Measurements from ENCODE around the gene GDI1.

DNA sequence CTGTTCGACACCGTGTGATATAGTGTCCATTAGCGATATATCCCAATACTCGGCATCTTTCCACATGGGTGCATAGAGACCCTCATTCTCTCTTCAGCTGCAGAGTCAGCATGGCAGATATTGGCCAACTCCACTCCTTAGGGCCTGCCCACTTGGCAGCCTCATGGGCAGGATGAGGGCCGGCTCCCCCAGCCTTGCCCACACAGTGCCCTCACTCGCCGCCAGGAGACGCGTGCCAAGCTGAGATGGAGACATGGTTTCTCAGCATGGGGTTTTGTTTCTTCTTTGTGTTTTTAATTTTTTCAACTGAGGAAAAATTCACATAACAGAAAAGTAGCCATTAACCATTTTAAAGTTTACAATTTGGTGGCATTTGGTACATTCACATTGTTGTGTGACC is 15.9 kb downstream of the GDI1 start:
- TF ChIP-seq, protein P1, sequence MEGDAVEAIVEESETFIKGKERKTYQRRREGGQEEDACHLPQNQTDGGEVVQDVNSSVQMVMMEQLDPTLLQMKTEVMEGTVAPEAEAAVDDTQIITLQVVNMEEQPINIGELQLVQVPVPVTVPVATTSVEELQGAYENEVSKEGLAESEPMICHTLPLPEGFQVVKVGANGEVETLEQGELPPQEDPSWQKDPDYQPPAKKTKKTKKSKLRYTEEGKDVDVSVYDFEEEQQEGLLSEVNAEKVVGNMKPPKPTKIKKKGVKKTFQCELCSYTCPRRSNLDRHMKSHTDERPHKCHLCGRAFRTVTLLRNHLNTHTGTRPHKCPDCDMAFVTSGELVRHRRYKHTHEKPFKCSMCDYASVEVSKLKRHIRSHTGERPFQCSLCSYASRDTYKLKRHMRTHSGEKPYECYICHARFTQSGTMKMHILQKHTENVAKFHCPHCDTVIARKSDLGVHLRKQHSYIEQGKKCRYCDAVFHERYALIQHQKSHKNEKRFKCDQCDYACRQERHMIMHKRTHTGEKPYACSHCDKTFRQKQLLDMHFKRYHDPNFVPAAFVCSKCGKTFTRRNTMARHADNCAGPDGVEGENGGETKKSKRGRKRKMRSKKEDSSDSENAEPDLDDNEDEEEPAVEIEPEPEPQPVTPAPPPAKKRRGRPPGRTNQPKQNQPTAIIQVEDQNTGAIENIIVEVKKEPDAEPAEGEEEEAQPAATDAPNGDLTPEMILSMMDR (IDR thresholded peaks at IDR 0.05): no peak
- no peak for TF ChIP-seq POLR2A (IDR thresholded peaks at IDR 0.05)
- no peak for TF ChIP-seq POLR2AphosphoS5 (IDR thresholded peaks at IDR 0.05)
- TF ChIP-seq EP300 (IDR thresholded peaks at IDR 0.05): no peak
